ENCODE results near the gene RAB36.
A peak's percentile ranks its signal among the peaks of the same experiment; 100 is the strongest.

RAB36 gene

GRCh38 chr22:23168391-23169042 lies 23.2 kb downstream of the RAB36 start:
- TF ChIP-seq CREB1 (IDR thresholded peaks at IDR 0.05; ENCODE audit: low read depth), result no peak
- no peak for TF ChIP-seq EP300 (IDR thresholded peaks at IDR 0.05; ENCODE audit: borderline replicate concordance)
- TF ChIP-seq TAF1 (IDR thresholded peaks at IDR 0.05; ENCODE audit: low read depth), result no peak
- no peak for TF ChIP-seq RAD21 (IDR thresholded peaks at IDR 0.05; ENCODE audit: low read depth)
- TF ChIP-seq FOXM1 (IDR thresholded peaks at IDR 0.05; ENCODE audit: borderline replicate concordance, low read depth), result no peak
- TF ChIP-seq, protein P1, sequence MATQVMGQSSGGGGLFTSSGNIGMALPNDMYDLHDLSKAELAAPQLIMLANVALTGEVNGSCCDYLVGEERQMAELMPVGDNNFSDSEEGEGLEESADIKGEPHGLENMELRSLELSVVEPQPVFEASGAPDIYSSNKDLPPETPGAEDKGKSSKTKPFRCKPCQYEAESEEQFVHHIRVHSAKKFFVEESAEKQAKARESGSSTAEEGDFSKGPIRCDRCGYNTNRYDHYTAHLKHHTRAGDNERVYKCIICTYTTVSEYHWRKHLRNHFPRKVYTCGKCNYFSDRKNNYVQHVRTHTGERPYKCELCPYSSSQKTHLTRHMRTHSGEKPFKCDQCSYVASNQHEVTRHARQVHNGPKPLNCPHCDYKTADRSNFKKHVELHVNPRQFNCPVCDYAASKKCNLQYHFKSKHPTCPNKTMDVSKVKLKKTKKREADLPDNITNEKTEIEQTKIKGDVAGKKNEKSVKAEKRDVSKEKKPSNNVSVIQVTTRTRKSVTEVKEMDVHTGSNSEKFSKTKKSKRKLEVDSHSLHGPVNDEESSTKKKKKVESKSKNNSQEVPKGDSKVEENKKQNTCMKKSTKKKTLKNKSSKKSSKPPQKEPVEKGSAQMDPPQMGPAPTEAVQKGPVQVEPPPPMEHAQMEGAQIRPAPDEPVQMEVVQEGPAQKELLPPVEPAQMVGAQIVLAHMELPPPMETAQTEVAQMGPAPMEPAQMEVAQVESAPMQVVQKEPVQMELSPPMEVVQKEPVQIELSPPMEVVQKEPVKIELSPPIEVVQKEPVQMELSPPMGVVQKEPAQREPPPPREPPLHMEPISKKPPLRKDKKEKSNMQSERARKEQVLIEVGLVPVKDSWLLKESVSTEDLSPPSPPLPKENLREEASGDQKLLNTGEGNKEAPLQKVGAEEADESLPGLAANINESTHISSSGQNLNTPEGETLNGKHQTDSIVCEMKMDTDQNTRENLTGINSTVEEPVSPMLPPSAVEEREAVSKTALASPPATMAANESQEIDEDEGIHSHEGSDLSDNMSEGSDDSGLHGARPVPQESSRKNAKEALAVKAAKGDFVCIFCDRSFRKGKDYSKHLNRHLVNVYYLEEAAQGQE (IDR thresholded peaks at IDR 0.05; ENCODE audit: low read depth), result no peak
- no peak for TF ChIP-seq TEAD4 (IDR thresholded peaks at IDR 0.05)
- TF ChIP-seq ZBTB7A (IDR thresholded peaks at IDR 0.05; ENCODE audit: low read depth), result no peak
- TF ChIP-seq, protein P2, sequence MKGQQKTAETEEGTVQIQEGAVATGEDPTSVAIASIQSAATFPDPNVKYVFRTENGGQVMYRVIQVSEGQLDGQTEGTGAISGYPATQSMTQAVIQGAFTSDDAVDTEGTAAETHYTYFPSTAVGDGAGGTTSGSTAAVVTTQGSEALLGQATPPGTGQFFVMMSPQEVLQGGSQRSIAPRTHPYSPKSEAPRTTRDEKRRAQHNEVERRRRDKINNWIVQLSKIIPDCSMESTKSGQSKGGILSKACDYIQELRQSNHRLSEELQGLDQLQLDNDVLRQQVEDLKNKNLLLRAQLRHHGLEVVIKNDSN (IDR thresholded peaks at IDR 0.05), result no peak
- TF ChIP-seq YY1 (IDR thresholded peaks at IDR 0.05; ENCODE audit: low read depth), result no peak

DNA sequence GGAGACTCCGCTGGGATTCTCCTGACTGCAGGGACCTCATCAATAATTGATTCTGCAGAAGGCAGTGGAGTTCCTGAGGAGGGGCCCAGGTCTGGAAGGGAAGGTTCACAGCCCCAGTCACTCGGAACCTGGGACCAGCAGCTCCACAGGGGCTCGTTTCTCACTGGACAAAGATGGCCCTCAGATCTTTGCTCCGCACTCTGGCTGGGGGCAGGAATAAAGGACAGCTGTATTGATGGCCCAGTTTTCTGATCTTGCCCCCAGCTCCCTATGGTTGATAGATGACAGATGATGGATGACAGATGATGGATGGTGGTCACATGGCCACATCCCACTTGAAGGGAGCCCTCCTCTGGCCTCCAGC lies 23.7 kb downstream of the RAB36 start:
- TF ChIP-seq, protein P2 (IDR thresholded peaks at IDR 0.05), result no peak

DNA sequence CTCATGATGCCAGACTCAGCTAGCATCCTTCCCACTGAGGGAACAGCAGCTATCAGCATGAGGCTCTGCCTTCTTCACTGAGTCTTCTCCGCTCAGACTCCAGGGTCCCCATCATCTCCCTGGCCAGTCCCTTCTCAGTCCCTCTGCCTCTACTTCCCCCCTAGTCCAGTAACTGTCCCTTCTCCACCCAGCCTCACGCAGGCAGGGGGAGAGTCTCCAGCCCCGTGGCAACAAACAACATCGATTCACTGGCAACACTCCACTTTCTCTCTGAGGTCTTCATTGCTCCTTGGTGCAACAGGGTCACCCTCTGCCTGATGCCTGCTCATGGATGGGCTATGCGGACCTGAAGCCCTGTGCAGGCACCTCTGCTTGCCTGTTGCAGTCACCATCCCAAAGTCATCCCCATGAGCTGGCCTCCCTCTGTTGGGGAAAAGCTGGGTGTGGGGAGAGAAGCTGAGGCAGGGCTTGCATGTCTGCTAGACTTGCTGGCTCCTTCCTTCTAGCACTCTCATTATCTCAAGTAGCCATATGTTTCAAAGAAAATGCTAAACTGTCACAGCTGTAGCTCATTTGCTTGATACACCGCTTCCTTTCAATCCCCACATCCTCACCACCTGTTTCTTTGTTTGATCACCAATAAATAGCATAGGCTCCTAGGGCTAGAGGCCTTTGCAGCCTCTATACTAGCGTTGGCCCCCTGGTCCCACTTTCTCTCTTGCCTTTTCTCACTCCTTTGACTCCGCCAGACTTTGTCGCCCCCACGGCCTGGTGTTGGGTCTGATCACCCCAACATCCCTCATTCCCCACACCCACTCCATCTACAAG lies 30.8 kb downstream of the RAB36 start:
- TF ChIP-seq, protein P2 (IDR thresholded peaks at IDR 0.05), result 0 out of 2 replicates have a peak, but pooled peaks have one; percentile 6
- TF ChIP-seq FOXM1 (IDR thresholded peaks at IDR 0.05; ENCODE audit: borderline replicate concordance, low read depth), result no peak
- TF ChIP-seq, protein P1 (IDR thresholded peaks at IDR 0.05; ENCODE audit: low read depth), result no peak

DNA sequence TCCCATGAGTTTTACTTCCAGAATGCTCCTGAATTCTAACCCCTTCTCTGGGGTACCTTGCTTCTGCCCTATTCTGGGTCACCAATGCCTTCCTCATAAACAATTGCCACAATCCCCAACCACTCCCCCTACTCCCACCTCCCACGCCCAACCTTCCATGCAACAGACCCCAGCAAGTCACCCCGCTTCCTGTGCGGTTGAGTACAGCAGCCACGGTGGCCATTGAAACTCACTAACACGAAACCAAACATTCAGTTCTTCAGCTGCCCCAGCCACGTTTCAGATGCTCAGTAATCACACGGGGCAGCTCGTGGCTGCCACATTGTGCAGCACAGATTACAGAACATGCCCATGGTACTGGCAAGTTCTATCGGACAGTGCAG lies 31.4 kb downstream of the RAB36 start:
- TF ChIP-seq MAX (IDR thresholded peaks at IDR 0.05) (no peak), YY1 (IDR thresholded peaks at IDR 0.05; ENCODE audit: low read depth) (no peak), CREB1 (IDR thresholded peaks at IDR 0.05; ENCODE audit: low read depth) (no peak), EGR1 (IDR thresholded peaks at IDR 0.05) (no peak), EP300 (IDR thresholded peaks at IDR 0.05; ENCODE audit: borderline replicate concordance) (no peak), ZBTB7A (IDR thresholded peaks at IDR 0.05; ENCODE audit: low read depth) (no peak), TAF1 (IDR thresholded peaks at IDR 0.05; ENCODE audit: low read depth) (no peak), FOXM1 (IDR thresholded peaks at IDR 0.05; ENCODE audit: borderline replicate concordance, low read depth) (no peak), TEAD4 (IDR thresholded peaks at IDR 0.05) (no peak), TCF12 (IDR thresholded peaks at IDR 0.05; ENCODE audit: low read depth) (no peak), CEBPB (IDR thresholded peaks at IDR 0.05) (no peak), NFIC (IDR thresholded peaks at IDR 0.05) (no peak), RAD21 (IDR thresholded peaks at IDR 0.05; ENCODE audit: low read depth) (no peak)
- TF ChIP-seq, protein P1 (IDR thresholded peaks at IDR 0.05; ENCODE audit: low read depth), result no peak
- TF ChIP-seq, protein P2 (IDR thresholded peaks at IDR 0.05), result no peak
